Measurements from ENCODE around the gene CTDSPL.

The CTDSPL gene

DNA sequence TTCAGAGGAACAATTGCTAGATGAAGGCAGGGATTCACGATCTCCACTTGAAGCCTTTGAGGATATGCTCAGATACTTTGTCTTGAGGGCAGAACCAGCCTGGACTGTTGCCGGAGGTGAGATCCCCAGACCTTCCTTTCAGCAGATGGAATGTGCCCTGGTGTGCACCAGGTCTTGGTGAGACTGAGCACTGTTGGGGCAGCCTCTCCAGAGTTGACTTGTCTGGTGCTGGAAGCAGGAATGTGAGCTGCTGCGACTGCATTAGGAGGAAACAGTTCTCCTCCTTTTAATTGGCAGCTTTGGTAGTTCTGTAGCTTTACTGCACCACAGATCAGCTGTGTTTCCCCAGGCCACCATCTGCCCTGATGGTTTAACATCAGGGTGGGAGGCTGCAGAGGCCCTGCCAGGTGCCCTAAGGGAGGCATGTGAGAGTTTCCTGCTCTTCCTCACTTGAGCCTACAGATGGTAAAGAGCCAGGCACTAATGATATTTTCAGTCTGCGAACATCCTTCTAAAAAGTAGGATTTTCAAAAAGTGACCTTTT, 58.5 kb downstream of the CTDSPL start:
- no peak for TF ChIP-seq CTCF (IDR thresholded peaks at IDR 0.05; ENCODE audit: control insufficient read depth, extremely low read depth, insufficient read depth)
- no peak for DNase-seq (ENCODE audit: low read depth)

DNA sequence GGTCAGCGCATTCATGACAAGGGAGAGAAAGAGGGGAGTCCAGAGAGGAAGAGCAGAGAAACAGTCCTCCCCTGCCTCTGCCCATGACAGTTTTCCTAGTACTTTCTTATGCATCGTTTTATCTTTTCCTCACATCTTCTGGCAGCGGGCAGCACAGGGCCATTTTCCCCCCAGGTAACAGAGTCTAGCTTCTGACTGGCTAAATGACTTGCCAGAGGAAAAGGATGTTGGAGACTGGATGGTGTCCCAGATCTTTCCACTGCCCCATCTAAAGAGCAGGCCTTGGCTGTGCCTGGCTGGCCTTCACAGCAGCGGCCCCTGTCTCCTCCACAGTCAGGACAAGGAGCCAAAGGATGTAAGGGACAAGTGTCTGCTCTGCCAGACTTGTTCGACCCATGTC, 59.3 kb downstream of the CTDSPL start:
- H3K4me3 ChIP-seq (ENCODE audit: low read depth, low read length) = no peak overlapping the region
- DNase-seq (ENCODE audit: low read depth) = no peak
- TF ChIP-seq CTCF (IDR thresholded peaks at IDR 0.05; ENCODE audit: control insufficient read depth, extremely low read depth, insufficient read depth) = no peak

More for the DNA sequence above, 58.5 kb downstream of the CTDSPL start:
- H3K4me3 ChIP-seq (ENCODE audit: low read depth, low read length) = no peak overlapping the region

GRCh38 chr3:37922721-37923568, 61.3 kb downstream of the CTDSPL start:
- H3K4me3 ChIP-seq (ENCODE audit: low read depth, low read length) = no peak overlapping the region
- no peak for TF ChIP-seq CTCF (IDR thresholded peaks at IDR 0.05; ENCODE audit: control insufficient read depth, extremely low read depth, insufficient read depth)
- DNase-seq (ENCODE audit: low read depth) = no peak

- no peak overlapping the region for H3K4me3 ChIP-seq (ENCODE audit: low read depth, low read length)
- no peak for TF ChIP-seq CTCF (IDR thresholded peaks at IDR 0.05; ENCODE audit: control insufficient read depth, extremely low read depth, insufficient read depth)
- DNase-seq (ENCODE audit: low read depth) = no peak
Measured at GRCh38 chr3:37923569-37924040, 61.9 kb downstream of the CTDSPL start.

DNA sequence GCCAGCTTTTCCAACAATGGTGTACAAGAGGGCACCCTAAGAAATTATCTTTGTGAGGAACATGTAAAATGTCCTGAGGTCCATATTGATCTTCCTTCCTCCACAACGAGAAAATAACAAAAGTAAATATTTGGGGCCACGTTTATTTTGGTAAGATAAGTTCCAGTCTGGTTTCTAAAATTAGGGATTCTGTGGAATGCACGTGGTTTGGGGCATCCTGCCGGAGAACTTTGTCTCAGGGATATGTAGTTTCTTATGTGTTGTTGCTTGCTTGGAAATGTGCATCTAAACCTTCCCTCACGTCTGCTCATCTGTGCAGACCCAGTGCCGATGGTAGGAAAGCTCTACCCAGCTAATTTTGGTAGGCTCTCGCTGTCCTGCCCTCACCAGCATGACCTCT, 62.8 kb downstream of the CTDSPL start:
- no peak overlapping the region for H3K4me3 ChIP-seq (ENCODE audit: low read depth, low read length)
- DNase-seq (ENCODE audit: low read depth) = no peak
- TF ChIP-seq CTCF (IDR thresholded peaks at IDR 0.05; ENCODE audit: control insufficient read depth, extremely low read depth, insufficient read depth) = no peak

- no peak for DNase-seq (ENCODE audit: low read depth)
- H3K4me3 ChIP-seq (ENCODE audit: low read depth, low read length) = no peak overlapping the region
- TF ChIP-seq CTCF (IDR thresholded peaks at IDR 0.05; ENCODE audit: control insufficient read depth, extremely low read depth, insufficient read depth) = no peak
Measured at GRCh38 chr3:37925157-37925556, 63.5 kb downstream of the CTDSPL start.

All from LNCaP clone FGC (cell line).